CD4-positive, alpha-beta T cell treated with Interleukin-12 subunit alpha and Interleukin-12 subunit beta, for 1 hour (primary cell): Measurements from ENCODE around the gene GPRIN3.

Source experiments
- DNase-seq: peaks from one replicate; pipeline ENCODE4 v3.0.0-alpha.2; 2020

Gene GPRIN3

DNA sequence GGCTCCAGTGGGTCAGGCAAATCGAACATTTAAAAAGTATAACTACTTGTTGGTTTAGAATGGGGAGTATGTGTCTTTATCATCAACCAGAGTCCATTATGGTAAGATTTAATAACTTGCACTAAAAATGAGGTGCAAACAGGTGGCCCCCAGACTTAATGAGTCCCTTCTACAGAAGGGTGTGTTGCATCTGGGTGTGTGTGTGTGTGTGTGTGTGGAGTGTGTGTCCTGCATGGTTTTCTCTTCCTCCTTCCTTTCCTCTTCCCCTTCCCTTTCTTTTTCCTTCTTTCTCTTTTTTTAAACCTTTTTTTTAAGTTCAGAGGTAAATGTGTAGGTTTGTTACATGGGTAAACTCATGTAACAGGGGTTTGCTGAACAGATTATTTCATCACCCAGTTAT, 53.7 kb downstream of the GPRIN3 start:
- no peak for DNase-seq

GRCh38 chr4:89253311-89253710, 54.3 kb downstream of the GPRIN3 start:
- DNase-seq, result no peak

DNA sequence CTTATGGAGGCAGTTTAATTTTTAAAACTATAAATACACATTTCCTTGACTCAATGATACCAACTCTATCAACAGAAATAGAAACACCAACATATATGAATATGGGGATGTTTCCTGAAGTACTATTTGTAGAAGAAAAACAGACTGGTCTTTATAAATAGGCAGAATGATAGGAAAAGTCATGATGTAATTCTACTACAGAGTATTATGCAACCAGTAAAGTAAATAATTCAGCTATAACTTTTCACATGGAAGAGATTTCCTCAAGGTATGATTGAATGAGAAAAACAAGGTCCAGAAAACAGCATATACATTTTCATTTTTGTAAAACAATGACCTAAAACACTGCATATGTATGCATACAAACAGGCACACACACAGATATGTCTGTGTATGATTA, 56.2 kb downstream of the GPRIN3 start:
- DNase-seq, result no peak

- no peak for DNase-seq
These were observed 57.8 kb downstream of the GPRIN3 start for GRCh38 chr4:89249716-89250361.

- no peak for DNase-seq
These were observed 58.3 kb downstream of the GPRIN3 start for GRCh38 chr4:89249313-89249712.

GRCh38 chr4:89248879-89249281, 58.7 kb downstream of the GPRIN3 start:
- no peak for DNase-seq

DNA sequence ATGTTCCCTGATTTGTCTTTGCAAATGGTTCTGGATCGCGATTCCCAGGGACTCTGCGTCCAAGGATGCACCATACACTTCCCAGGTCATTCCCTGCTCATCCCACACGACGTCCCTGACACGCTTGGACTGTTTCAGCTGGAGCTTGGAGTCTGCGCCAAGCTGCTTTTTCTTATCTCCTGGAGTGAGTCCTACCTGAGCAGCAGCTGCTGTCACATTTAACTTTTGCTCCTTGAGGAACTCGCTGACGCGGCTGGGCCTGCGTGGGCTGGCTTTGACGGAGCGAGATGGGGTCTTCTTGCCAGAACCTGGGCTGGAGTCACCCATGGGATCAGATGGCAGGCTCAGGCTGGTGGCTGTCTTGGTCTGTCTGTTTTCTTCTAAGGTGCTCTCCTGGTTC, 59.6 kb downstream of the GPRIN3 start:
- DNase-seq, result no peak

DNA sequence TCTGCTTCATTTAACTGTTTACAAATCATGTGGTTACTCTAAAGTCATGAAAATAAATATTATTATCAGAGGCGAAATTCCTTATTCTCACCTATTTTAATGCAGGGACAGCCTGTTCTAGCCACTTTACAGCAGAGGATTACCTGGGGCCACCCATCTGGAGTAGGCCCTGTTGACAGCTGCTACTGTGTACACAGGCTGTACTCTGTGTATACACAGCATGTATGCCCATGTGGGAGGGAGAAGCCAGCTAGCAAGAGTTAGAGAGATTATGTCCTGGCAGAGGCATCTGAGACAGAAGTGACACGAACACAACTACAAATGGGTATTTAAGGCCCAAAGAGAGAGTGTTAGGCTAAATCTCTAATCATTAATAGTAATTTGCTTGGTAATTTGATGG, 62.1 kb downstream of the GPRIN3 start:
- no peak for DNase-seq

DNA sequence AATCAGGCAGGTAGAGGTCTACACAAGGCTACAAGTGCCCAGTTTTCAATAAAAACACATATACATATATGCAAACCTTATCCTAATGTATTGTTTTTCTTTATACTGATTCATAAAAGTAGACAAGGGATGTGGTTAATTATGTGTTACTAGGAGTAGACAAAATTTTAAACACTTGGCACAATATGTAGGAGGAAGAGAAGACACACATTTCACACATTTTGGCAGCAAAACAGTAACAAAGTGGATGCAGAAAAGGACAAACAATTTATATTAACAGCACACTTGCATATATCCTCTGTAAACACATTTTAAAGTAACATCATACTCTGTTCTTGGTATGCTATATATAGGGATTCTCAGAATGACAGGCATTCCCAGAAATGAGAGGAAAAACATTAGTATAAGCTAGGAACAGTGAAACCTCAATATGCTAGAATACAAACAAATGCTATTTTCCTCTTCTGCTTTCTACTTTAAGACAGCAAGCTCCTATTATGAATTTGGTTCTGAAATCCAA, 63.8 kb downstream of the GPRIN3 start:
- DNase-seq, result no peak

DNA sequence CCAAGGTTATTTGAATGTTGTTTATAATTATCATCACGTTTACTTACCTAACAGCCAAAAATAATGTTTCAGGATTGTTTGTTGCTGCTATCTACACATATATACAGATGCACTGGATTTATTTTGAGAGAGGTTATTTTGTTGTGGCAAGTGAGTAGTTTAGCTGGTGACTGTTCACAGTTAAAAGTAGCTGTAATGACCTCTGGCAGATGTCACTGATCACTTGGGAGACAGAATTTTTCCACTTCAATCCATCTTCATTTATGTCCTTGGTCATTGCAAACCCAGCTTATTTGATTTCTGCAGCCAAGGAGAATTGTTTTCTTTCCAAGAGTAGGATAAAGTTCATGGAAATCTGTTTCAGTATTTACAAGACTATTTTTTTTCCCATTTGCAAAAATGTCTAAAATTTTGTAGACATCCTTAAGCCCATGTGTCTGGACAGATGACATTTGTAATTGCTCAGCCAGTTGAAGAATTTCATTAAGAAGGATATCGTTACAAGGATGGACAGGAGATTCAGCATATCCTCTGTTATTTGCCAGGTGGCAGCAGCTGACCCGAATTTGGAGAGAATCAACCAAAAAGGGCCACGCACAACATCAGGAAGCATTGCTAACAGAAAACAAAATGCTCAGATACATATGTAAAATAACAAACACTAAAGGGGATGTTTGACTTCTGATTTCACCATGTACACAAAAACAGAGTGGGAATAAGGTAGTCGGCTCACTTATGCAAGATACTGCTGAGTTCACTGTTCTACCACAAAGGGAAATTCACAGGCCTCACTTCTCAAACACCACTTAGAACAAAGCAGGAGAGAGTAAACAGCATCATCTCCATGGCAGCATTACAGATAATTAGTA, 64.5 kb downstream of the GPRIN3 start:
- peak; percentile 79 for DNase-seq

DNA sequence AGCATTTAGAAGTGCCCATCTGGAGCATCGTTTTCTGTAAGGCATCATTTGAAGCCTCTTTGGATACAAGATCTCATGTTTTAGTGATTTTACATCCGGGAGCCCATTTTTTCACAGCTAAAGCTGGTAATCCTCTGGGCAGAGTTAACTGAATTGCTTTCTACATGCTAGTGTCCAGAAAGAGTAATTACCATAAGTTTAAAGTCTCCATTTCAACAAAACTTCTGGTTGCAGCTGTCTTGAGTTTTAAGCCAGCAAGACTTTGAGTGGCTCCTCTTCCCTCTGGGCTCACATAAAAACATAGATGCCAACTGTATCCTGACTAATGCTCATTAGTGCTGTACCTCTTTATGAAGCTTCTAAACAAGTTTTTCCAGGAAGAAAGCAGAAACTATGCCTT, 65.4 kb downstream of the GPRIN3 start:
- no peak for DNase-seq

GRCh38 chr4:89230271-89230670, 77.3 kb downstream of the GPRIN3 start:
- DNase-seq, result no peak

- peak; percentile 84 for DNase-seq
These were observed 80.7 kb downstream of the GPRIN3 start for GRCh38 chr4:89226665-89227574.

DNA sequence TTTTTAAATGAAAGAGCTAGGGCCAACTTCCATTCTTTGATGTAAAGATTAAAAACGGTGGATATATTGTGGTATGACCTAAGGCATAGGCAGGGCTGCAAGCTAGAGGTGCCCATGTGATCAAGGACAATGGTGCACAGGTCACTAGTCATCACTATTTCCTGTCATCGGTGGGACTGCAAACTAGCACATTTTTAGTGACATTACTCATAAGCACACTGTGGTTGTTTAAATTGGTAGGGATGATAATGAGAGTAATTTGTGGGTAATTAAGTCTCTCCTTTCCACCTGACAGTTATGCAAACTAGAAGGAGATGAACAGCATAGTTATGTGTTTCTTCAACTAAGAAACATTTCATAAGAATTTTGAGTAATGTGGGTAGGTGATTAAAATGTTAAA, 85.4 kb downstream of the GPRIN3 start:
- no peak for DNase-seq

- DNase-seq, result no peak
These were observed 86.3 kb downstream of the GPRIN3 start for GRCh38 chr4:89221167-89221867.

- DNase-seq, result no peak
These were observed 89.0 kb downstream of the GPRIN3 start for GRCh38 chr4:89218587-89218986.

DNA sequence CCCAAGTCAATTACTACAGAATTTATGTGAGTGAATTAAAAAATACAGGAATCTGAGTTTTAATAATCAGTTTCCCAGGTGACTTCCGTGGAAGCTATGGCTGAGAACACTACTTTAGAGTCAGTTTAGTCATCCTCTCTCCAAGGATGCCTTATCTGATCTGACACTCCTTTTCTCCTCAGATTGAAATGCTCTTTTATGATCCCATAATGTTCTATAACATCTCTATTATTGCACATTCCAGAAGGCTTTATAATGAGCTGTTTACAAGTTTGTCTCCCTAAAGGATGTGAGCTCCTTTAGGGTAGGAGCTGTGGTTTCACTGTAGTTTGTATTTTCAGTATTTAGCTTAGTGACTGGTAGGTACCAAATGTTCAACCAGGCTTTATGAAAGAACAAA, 90.0 kb downstream of the GPRIN3 start:
- DNase-seq, result no peak

DNA sequence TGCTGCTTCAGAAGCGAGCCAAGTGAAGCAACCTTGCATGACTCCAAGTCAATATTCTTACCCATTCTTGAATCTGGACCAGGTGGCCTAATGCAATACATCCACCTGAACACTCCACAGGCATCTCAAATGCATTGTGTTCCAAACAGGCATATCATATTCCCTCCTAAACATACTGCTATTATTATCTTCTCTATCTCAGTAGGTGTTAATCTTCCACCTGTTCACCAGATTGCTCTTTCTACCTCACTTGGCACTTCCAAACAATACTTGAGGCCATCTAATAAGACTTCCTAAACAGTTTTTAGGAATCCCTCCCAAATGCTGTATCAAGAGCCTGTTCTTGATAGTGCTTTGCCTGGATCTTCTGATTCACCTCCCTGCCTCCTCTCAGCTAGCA, 90.7 kb downstream of the GPRIN3 start:
- DNase-seq, result no peak

DNA sequence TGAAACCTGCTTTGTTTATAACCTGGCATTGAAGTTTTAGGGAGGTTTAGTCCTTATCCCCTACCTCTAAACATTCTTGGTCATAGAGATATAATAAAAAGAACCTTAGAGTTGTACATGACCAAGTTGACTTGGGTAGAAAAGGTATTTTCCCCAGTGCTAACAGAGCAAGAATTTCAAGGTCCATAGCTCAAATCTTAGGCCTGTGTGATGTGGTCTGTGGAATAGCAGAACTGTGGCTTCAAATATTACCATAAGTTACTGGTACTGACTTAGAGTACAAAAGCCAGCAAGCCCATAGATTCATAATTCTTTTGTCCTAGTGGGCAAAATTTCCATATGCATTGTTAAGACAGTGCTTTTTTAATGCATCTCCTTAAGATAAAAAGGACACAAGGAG, 91.2 kb downstream of the GPRIN3 start:
- DNase-seq, result no peak

GRCh38 chr4:89215736-89216135, 91.9 kb downstream of the GPRIN3 start:
- no peak for DNase-seq

DNA sequence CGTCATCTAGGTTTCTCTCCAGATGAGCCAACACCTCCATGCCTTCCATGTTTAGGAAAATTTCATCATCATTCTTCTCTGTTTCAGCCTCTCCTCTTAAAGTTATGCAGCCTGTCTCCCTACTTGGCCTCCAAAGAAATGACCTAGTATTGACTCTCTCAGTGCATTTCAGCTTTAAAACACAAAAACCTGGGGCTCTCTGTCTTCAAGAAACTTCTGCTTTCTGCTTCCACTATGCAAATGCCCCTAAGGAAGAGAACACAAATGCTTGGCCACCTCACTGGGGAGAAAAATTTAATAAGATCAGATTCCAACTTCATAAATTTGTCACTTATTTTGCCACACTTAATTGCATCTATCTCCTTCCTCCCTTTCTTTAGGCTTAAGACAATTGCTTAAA, 93.3 kb downstream of the GPRIN3 start:
- DNase-seq, result no peak

DNA sequence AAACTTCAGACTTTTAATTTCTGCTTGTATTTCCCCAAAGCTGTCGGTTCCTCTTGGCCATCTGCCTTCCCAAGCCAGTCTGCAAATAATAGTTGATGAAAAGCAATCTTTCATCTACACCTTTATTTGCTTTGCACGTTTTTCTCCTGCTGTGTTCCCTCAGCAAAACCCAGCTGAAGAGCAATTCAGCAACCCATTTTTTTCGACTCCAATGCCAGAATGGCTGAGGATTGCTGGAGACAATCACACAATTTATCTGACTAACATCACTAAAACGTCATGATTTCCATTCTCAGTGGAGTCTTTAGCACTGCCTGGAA, 94.3 kb downstream of the GPRIN3 start:
- DNase-seq, result no peak
